Peyer's patch (tissue), 4 donors: ENCODE data around the gene SERPINH1.

ENCODE experiments used
- POLR2A ChIP-seq, 2 donors: fragments of 450-650 bp; IDR thresholded peaks; one replicate each; pipeline ENCODE4 v1.5.1; 2017; ENCODE audit warnings: antibody characterized with exemption in 2 of 2, mild to moderate bottlenecking in 2 of 2, moderate library complexity in 2 of 2
- TF ChIP-seq, protein P1 (sequence below), 6 experiments: fragments of 450-650 bp in 4 of 6; fragments of 200-600 bp in 2 of 6; sonication (generic) in 1 of 6; IDR thresholded peaks; one replicate each; pipeline ENCODE4 v1.5.1; 2017 to 2019; ENCODE audit warnings: antibody characterized with exemption in 6 of 6, mild to moderate bottlenecking in 3 of 6, moderate library complexity in 1 of 6

DNA sequence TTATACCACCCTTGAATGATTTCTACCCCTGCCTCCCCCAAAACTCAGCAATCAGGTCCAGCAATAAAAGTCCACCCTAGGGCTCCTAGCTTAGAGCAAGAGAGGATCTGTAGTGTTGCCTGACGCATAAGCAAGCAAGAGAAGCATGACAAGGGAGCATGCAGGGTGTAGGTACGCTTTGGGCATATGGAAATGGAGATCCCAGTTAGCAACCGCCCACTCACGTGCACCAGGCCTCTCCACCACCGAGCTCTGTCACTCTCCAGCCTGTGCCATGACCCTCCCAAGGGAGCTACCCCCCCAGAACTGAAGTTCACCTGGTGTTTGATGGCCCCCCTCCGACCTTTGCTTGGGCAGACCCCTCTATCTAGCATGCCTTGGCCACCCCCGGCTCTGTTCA lies 39.4 kb downstream of the SERPINH1 start:
- TF ChIP-seq, protein P1, sequence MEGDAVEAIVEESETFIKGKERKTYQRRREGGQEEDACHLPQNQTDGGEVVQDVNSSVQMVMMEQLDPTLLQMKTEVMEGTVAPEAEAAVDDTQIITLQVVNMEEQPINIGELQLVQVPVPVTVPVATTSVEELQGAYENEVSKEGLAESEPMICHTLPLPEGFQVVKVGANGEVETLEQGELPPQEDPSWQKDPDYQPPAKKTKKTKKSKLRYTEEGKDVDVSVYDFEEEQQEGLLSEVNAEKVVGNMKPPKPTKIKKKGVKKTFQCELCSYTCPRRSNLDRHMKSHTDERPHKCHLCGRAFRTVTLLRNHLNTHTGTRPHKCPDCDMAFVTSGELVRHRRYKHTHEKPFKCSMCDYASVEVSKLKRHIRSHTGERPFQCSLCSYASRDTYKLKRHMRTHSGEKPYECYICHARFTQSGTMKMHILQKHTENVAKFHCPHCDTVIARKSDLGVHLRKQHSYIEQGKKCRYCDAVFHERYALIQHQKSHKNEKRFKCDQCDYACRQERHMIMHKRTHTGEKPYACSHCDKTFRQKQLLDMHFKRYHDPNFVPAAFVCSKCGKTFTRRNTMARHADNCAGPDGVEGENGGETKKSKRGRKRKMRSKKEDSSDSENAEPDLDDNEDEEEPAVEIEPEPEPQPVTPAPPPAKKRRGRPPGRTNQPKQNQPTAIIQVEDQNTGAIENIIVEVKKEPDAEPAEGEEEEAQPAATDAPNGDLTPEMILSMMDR (IDR thresholded peaks at IDR 0.05), result no peak
- TF ChIP-seq POLR2A (IDR thresholded peaks at IDR 0.05), result no peak
